ENCODE data around the gene ZNF275.

The ZNF275 gene

GRCh38 chrX:153380691-153381090, 46.7 kb downstream of the ZNF275 start:
- TF ChIP-seq CEBPB (IDR thresholded peaks at IDR 0.05) (no peak), CREB1 (IDR thresholded peaks at IDR 0.05; ENCODE audit: low read depth) (no peak), ZBTB7A (IDR thresholded peaks at IDR 0.05; ENCODE audit: low read depth) (no peak), EGR1 (IDR thresholded peaks at IDR 0.05) (no peak), NFIC (IDR thresholded peaks at IDR 0.05) (no peak), TAF1 (IDR thresholded peaks at IDR 0.05; ENCODE audit: low read depth) (no peak), TCF12 (IDR thresholded peaks at IDR 0.05; ENCODE audit: low read depth) (no peak), YY1 (IDR thresholded peaks at IDR 0.05; ENCODE audit: low read depth) (no peak), FOXM1 (IDR thresholded peaks at IDR 0.05; ENCODE audit: borderline replicate concordance, low read depth) (no peak), EP300 (IDR thresholded peaks at IDR 0.05; ENCODE audit: borderline replicate concordance) (no peak), TEAD4 (IDR thresholded peaks at IDR 0.05) (no peak), USF1 (IDR thresholded peaks at IDR 0.05) (no peak)
- TF ChIP-seq, protein P1, sequence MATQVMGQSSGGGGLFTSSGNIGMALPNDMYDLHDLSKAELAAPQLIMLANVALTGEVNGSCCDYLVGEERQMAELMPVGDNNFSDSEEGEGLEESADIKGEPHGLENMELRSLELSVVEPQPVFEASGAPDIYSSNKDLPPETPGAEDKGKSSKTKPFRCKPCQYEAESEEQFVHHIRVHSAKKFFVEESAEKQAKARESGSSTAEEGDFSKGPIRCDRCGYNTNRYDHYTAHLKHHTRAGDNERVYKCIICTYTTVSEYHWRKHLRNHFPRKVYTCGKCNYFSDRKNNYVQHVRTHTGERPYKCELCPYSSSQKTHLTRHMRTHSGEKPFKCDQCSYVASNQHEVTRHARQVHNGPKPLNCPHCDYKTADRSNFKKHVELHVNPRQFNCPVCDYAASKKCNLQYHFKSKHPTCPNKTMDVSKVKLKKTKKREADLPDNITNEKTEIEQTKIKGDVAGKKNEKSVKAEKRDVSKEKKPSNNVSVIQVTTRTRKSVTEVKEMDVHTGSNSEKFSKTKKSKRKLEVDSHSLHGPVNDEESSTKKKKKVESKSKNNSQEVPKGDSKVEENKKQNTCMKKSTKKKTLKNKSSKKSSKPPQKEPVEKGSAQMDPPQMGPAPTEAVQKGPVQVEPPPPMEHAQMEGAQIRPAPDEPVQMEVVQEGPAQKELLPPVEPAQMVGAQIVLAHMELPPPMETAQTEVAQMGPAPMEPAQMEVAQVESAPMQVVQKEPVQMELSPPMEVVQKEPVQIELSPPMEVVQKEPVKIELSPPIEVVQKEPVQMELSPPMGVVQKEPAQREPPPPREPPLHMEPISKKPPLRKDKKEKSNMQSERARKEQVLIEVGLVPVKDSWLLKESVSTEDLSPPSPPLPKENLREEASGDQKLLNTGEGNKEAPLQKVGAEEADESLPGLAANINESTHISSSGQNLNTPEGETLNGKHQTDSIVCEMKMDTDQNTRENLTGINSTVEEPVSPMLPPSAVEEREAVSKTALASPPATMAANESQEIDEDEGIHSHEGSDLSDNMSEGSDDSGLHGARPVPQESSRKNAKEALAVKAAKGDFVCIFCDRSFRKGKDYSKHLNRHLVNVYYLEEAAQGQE (IDR thresholded peaks at IDR 0.05; ENCODE audit: low read depth) = no peak
- TF ChIP-seq, protein P2, sequence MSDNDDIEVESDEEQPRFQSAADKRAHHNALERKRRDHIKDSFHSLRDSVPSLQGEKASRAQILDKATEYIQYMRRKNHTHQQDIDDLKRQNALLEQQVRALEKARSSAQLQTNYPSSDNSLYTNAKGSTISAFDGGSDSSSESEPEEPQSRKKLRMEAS (IDR thresholded peaks at IDR 0.05) = no peak

DNA sequence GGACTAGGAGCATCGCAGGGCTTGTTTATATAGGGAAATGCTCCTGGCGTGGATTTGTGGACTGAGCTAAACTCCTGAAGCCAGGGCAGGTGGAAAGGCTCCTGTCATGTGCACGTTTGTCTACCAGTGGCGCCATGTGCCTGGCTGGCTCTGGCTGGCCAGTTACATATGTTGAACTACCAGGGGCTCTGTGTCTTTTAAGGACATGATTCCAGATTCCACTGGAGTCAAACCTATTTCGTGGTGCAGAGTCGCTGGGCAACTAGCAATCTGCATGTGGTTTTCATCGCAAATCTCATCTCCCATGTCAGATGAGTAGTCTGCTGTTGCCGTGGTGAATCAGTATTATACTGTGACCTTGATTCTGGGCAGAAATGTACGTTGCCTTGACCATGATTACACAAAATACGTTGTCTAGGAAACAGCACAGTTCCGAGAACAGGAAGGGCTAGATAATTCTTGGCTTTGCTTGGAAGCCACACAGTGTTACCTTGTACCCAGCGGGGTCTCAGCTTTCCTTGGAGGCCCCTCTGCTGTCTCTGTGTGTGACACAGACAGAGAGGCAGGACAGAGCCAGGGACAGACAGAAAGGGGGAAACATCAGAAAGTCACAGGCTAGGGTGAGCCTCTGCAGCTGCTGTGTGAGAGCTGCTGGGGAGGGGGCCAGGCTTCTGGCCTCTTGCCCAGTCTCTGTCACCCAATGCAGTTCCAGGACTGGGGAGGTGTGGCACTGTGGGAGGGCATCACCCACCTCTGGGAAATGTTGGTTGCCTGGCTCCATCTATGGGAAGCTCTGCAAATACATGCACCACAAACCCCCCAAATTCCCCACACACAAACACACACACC, 48.0 kb downstream of the ZNF275 start:
- TF ChIP-seq USF1 (IDR thresholded peaks at IDR 0.05) = no peak
- no peak for TF ChIP-seq YY1 (IDR thresholded peaks at IDR 0.05; ENCODE audit: low read depth)
- no peak for TF ChIP-seq CREB1 (IDR thresholded peaks at IDR 0.05; ENCODE audit: low read depth)
- no peak for TF ChIP-seq EP300 (IDR thresholded peaks at IDR 0.05; ENCODE audit: borderline replicate concordance)
- no peak for TF ChIP-seq FOXM1 (IDR thresholded peaks at IDR 0.05; ENCODE audit: borderline replicate concordance, low read depth)
- no peak for TF ChIP-seq TCF12 (IDR thresholded peaks at IDR 0.05; ENCODE audit: low read depth)
- TF ChIP-seq, protein P1 (IDR thresholded peaks at IDR 0.05; ENCODE audit: low read depth) = no peak
- TF ChIP-seq CEBPB (IDR thresholded peaks at IDR 0.05) = no peak
- TF ChIP-seq RAD21 (IDR thresholded peaks at IDR 0.05; ENCODE audit: low read depth) = no peak; the same call in 1 of the 2 replicates
- no peak for TF ChIP-seq TEAD4 (IDR thresholded peaks at IDR 0.05)
- no peak for TF ChIP-seq NFIC (IDR thresholded peaks at IDR 0.05)
- TF ChIP-seq, protein P2 (IDR thresholded peaks at IDR 0.05) = no peak
- no peak for TF ChIP-seq EGR1 (IDR thresholded peaks at IDR 0.05)
- no peak for TF ChIP-seq TAF1 (IDR thresholded peaks at IDR 0.05; ENCODE audit: low read depth)
- TF ChIP-seq ZBTB7A (IDR thresholded peaks at IDR 0.05; ENCODE audit: low read depth) = no peak

GRCh38 chrX:153382563-153383482, 48.9 kb downstream of the ZNF275 start:
- TF ChIP-seq EP300 (IDR thresholded peaks at IDR 0.05; ENCODE audit: borderline replicate concordance) (no peak), RAD21 (IDR thresholded peaks at IDR 0.05; ENCODE audit: low read depth) (no peak), ZBTB7A (IDR thresholded peaks at IDR 0.05; ENCODE audit: low read depth) (no peak), TEAD4 (IDR thresholded peaks at IDR 0.05) (no peak)
- TF ChIP-seq, protein P2 (IDR thresholded peaks at IDR 0.05) = no peak

- TF ChIP-seq USF1 (IDR thresholded peaks at IDR 0.05) = no peak
- no peak for TF ChIP-seq RAD21 (IDR thresholded peaks at IDR 0.05; ENCODE audit: low read depth)
- TF ChIP-seq, protein P2 (IDR thresholded peaks at IDR 0.05) = no peak
- TF ChIP-seq TCF12 (IDR thresholded peaks at IDR 0.05; ENCODE audit: low read depth) = no peak
- no peak for TF ChIP-seq EP300 (IDR thresholded peaks at IDR 0.05; ENCODE audit: borderline replicate concordance)
- TF ChIP-seq ZBTB7A (IDR thresholded peaks at IDR 0.05; ENCODE audit: low read depth) = no peak
- TF ChIP-seq TEAD4 (IDR thresholded peaks at IDR 0.05) = no peak
- no peak for TF ChIP-seq CEBPB (IDR thresholded peaks at IDR 0.05)
- no peak for TF ChIP-seq FOXM1 (IDR thresholded peaks at IDR 0.05; ENCODE audit: borderline replicate concordance, low read depth)
- TF ChIP-seq CREB1 (IDR thresholded peaks at IDR 0.05; ENCODE audit: low read depth) = no peak
- no peak for TF ChIP-seq NFIC (IDR thresholded peaks at IDR 0.05)
- no peak for TF ChIP-seq EGR1 (IDR thresholded peaks at IDR 0.05)
- TF ChIP-seq, protein P1 (IDR thresholded peaks at IDR 0.05; ENCODE audit: low read depth) = no peak
- TF ChIP-seq YY1 (IDR thresholded peaks at IDR 0.05; ENCODE audit: low read depth) = no peak
- TF ChIP-seq TAF1 (IDR thresholded peaks at IDR 0.05; ENCODE audit: low read depth) = no peak
Measured at GRCh38 chrX:153384390-153384789, 50.4 kb downstream of the ZNF275 start.
